ENCODE measurements around the gene SYDE1.
A peak's percentile ranks its signal among the peaks of the same experiment; 100 is the strongest.

The SYDE1 gene

GRCh38 chr19:15123031-15123890 lies 16.1 kb downstream of the SYDE1 start:
- no peak for DNase-seq (ENCODE audit: low read depth)
- H3K4me3 ChIP-seq (ENCODE audit: low read depth, low read length): no peak overlapping the region

GRCh38 chr19:15123900-15124299 lies 16.7 kb downstream of the SYDE1 start:
- no peak for DNase-seq (ENCODE audit: low read depth)
- H3K4me3 ChIP-seq (ENCODE audit: low read depth, low read length): peak overlapping the region; percentile 96

DNA sequence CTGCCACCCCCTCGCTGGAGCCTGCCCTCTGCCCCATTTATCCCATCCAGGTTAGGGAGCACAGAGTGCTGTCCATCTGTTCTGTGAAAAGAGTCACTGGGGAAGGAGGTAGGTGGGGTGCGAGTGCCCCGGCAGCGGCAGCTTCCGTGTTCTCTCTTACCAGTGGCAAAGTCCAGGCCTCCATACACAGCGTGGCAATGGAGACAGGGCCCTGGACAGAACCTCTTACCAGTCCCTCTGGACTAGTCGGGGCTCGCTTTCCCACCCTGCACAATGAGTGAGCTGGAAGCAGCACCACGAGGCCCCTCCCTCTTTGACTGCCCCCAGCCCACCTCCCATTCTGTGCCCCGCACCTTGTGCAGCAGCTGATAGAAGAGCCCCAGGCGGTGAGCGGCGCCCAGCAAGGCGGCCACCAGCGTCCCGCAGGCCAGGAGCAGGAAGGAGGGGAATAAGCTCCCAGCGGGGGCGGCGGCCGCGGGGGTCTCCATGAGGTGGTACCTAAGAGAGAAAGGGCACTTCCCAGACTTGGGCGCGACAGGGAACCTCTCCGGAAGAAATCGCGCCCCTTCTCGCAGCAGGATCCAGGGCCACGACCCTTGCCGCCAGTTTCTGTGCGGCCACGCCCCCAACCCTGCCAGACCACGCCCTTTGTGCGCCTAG lies 17.5 kb downstream of the SYDE1 start:
- peak overlapping the region; percentile 96 for H3K4me3 ChIP-seq (ENCODE audit: low read depth, low read length)
- DNase-seq (ENCODE audit: low read depth): no peak

DNA sequence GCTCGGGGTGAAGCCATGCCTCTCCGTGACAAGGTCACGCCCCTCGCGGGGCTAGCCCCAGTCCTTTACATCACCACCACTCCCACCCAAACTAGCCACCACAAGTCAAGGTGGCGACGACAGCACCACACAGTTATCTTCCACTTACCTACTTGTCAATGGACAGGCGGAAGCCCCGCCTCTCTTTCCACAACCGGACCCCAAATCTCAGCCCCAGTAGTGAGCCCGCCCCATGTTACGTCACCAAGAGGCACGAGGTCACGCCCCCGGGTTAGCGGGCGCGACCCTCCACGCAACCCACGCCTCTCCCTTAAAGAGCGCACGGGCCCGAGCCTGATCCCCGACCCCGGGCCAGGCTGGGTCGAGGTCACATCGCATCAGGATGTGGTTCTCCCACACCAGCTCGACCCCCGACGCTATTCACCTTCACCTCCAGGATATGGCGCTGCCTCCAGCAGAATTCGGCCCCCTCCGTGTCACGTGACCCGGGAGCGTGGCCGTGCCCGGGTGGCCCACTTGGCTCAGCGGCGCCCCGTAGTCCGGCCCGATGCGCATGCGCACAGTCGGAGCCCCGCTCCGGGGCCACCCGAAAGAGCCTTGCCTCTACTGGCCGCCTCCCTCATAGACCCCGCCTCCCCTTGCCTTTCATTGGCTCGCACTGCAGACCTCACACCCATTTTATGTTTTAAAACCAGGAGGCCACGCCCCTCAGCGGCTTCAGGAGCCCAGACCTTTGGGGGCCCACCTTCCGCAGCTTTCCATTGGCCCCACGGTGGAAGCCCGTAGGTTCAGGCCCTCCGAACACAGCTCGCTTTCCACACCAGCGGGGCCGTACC lies 18.2 kb downstream of the SYDE1 start:
- peak overlapping the region; percentile 96 for H3K4me3 ChIP-seq (ENCODE audit: low read depth, low read length)
- peak; percentile 92 for DNase-seq (ENCODE audit: low read depth)

DNA sequence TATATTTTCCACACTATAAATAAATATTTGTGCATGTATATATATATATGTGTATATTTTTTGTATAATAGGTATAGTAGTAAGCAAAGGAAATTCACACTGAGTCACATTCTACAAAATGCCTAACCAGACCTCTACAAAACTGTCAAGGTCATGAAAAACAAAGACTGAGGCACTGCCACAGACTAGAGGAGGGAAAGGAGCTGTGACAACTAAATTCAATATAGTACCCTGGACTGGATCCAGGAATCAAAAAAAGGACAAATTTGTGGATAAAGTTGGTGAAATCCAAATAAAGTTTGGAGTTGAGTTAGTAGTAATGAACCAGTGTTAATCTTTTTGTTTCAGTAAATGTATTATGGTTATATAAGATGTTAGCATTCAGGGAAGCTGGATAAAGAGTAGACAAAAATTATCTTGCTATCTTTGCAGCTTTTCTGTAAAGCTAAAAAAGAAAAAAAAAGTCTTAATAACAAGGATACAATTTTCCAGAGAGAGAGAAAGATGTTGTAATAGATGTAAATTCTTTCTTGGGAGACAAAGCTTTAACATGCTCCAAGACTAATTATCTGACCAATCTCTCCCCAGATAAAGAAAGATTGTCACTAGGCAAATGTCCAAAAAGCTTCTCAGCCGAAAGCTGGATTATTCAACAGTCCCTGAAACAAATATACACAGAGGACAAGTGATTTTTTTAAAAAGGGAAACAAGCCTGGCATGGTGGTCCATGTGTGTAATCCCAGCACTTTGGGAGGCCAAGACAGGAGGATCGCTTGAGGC lies 19.1 kb downstream of the SYDE1 start:
- DNase-seq (ENCODE audit: low read depth): no peak
- peak overlapping the region; percentile 96 for H3K4me3 ChIP-seq (ENCODE audit: low read depth, low read length)

DNA sequence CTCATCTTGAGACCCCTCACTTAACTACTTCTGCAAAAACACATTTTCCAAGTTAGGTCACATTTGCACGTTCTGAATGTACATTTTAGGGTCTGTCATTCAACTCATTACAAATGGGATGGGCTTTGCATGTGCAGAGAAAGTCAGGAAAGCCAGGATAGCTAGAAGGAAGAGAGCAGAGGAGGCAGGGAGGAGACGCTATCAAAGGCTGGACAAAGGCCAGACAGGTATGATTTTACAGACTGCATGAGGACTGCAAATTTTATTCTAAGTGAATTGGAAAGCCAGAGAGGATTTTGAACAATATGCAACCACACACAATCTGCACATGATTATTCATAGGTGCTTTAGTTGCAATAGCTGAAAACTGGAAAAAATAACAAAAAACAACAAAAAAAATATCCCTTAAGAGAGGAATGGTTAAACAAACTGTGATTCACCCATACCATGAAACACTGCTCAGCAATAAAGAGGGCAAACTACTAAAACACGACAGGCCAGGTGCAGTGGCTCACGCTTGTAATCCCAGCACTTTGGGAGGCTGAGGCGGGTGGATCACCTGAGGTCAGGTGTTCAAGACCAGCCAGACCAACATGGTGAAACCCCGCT lies 21.1 kb downstream of the SYDE1 start:
- DNase-seq (ENCODE audit: low read depth): no peak
- no peak overlapping the region for H3K4me3 ChIP-seq (ENCODE audit: low read depth, low read length)

DNA sequence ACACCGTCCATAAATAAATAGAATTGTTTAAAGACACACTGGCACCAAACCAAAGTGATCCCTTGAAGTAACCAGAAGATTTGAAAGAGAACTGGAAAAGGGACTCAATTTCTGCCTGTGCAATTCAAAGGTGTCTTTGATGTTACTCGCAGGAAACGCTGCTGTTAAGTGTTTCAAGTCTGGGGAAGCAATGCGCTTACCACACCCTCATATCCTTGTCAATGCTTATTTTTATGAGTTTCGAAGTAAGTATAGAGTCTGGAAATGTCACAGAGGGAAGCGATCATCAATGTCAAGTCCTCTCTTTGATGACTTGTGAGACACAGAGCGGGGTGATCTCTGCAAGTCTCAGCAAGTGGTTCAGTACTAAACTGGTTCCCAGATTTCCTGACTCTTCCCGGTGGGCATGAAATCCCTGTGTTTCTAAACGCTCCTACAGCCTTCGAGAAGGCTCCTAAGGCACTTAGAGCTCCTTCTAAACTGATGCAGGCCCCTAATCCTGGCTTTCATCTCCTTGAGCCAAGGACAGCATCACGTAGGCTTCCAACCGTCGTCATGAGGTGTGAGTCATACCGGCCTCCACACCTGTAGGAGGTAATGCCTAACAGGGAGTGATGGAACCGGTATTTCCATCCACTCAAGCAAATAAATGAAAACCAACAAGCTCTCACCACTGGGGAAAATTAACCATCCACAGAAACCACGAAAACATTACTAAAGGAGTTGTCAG lies 22.8 kb downstream of the SYDE1 start:
- no peak overlapping the region for H3K4me3 ChIP-seq (ENCODE audit: low read depth, low read length)

GRCh38 chr19:15136234-15136954 lies 29.2 kb downstream of the SYDE1 start:
- H3K4me3 ChIP-seq (ENCODE audit: low read depth, low read length): no peak overlapping the region
- DNase-seq (ENCODE audit: low read depth): no peak

More for the DNA sequence above, 22.8 kb downstream of the SYDE1 start:
- no peak for DNase-seq (ENCODE audit: low read depth)

GRCh38 chr19:15137777-15138176 lies 30.6 kb downstream of the SYDE1 start:
- DNase-seq (ENCODE audit: low read depth): no peak
- H3K4me3 ChIP-seq (ENCODE audit: low read depth, low read length): no peak overlapping the region

DNA sequence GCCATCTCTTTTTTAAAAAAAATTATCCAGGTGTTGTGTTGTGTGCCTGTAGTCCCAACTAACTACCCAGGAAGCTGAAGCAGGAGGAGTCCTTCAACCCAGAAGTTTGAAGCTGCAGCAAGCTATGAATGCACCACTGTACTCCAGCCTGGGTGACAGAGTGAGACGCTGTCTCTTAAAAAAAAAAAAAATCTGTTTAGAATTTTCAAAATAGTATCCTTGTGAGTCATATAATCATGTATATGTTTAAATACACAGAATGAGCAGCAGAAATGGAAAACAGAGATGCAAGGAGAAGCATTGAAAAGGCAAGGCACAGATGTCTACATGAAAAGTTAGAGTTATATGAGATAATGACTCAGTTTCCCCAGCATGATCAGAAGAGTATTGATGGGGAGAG lies 31.2 kb downstream of the SYDE1 start:
- no peak for DNase-seq (ENCODE audit: low read depth)
- H3K4me3 ChIP-seq (ENCODE audit: low read depth, low read length): no peak overlapping the region

- DNase-seq (ENCODE audit: low read depth): no peak
- no peak overlapping the region for H3K4me3 ChIP-seq (ENCODE audit: low read depth, low read length)
Observed at GRCh38 chr19:15141143-15141542, 33.9 kb downstream of the SYDE1 start.

DNA sequence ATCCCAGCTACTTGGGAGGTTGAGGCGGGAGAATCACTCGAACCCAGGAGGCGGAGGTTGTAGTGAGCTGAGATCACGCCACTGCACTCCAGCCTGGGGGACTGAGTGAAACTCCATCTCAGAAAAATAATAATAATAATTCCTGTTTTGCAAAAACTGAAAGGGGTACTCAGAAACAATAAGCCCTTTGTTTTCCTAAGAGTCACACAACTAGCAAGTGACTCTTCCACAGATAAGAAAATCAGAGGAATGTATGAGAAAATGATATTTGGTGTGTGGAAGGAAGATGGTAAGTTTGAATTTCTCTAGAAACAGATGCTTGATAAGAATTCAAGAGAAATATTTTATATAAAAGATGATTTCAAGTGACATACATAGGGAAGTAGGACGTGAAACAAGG lies 35.1 kb downstream of the SYDE1 start:
- no peak for DNase-seq (ENCODE audit: low read depth)
- H3K4me3 ChIP-seq (ENCODE audit: low read depth, low read length): no peak overlapping the region

- no peak overlapping the region for H3K4me3 ChIP-seq (ENCODE audit: low read depth, low read length)
- no peak for DNase-seq (ENCODE audit: low read depth)
Observed at GRCh38 chr19:15144046-15144646, 36.9 kb downstream of the SYDE1 start.

- no peak overlapping the region for H3K4me3 ChIP-seq (ENCODE audit: low read depth, low read length)
- no peak for DNase-seq (ENCODE audit: low read depth)
Observed at GRCh38 chr19:15147090-15147489, 39.9 kb downstream of the SYDE1 start.

- no peak for DNase-seq (ENCODE audit: low read depth)
- H3K4me3 ChIP-seq (ENCODE audit: low read depth, low read length): no peak overlapping the region
Observed at GRCh38 chr19:15149737-15150136, 42.5 kb downstream of the SYDE1 start.

- H3K4me3 ChIP-seq (ENCODE audit: low read depth, low read length): no peak overlapping the region
- DNase-seq (ENCODE audit: low read depth): no peak
Observed at GRCh38 chr19:15154002-15154612, 46.9 kb downstream of the SYDE1 start.

- no peak for DNase-seq (ENCODE audit: low read depth)
- no peak overlapping the region for H3K4me3 ChIP-seq (ENCODE audit: low read depth, low read length)
Observed at GRCh38 chr19:15155296-15155695, 48.1 kb downstream of the SYDE1 start.

Measured in skeletal muscle cell (primary cell).